ENCODE results near the gene SIGLEC14.
"Not testable (repeated sequence)": the region's sequence is repeated elsewhere in the genome, so short reads cannot be mapped to it uniquely, and the experiment has no call there.

The SIGLEC14 gene

GRCh38 chr19:51668216-51668615 lies 21.6 kb upstream of the SIGLEC14 start:
- DNase-seq (ENCODE audit: low read depth), result no peak

DNA sequence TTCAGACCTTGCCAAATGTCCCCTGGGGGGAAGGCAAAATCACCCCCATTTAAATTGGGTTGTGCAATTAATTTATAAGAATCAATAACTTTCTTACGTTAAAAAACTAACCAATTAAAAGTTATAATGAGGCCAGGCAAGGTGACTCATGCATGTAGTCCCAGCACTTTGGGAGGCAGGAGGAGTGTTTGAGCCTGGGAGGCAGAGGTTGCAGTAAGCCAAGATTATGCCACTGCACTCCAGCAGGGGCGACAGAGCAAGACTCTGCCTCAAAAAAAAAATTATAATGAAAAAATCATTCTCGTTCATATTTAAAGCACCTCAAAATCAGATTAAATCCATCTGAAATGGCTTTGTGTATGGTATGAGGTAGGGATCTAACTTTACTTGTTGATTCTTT lies 18.4 kb upstream of the SIGLEC14 start:
- DNase-seq (ENCODE audit: low read depth), result no peak

DNA sequence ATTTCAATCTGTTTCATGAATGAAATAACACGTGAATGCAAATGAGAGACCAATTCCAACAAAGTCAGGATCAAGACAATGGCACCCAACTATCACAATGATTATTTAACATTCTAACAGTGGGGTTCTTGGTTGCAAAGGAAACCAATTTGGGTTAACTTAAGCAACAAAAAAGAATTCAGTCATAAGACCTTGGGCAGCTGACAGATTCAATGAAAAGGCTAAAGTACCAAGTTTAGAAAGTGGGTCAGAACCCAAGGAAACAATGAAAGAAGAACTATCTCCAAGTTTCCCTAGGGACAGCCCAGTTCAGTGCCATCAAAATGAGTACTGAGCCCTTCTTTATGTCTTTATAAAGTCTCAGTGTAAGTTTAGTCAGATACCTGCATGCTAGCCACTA lies 17.5 kb upstream of the SIGLEC14 start:
- DNase-seq (ENCODE audit: low read depth), result no peak

- no peak for DNase-seq (ENCODE audit: low read depth)
Observed at GRCh38 chr19:51663650-51664049, 17.0 kb upstream of the SIGLEC14 start.

DNA sequence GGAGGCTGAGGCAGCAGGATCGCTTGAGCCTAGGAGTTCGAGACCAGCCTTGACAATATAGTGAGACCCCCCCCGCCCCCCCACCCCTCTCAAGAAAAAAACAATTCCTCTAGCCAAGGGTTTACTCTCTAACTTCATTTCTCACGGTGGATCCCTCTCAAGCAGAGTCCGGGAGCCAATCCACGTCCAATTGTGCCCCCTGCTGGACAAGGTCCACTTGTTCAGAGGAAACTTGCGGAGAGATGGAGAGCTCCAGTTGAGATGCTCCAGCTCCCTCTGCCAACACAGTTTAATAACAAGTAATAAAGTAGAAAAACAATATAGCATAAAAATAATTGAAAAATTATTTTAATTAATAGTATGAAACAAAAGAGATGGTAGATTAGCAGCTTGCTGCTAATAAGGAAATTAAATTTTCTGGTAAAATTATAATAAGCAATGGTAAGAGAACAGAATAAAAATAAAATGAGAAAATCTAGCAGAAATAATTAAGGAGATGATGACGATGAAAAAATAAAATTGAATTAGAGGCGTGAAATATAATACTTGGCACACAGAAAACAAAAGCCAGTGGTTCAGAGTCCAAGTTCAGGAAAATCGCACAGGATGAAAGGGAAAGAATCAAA lies 14.5 kb upstream of the SIGLEC14 start:
- no peak for DNase-seq (ENCODE audit: low read depth)

DNA sequence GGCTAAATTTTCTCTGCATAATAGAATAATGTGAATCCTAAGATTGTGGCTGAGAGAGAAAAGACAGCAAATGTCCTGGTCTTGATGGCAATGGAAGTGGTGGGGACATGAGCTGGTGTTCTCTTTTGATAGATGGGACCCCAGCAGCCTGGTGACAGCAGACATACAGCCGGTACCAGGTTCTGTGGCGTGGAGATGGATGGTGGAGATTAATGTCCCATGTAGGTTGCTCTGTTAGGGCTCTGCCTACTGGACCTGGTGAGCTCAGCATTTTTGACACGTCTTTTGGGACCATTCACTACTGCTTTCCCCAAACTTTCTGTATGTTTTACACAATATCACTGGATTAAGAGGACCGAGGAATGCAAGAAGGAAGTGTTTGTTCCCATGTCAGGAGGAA lies 8.2 kb upstream of the SIGLEC14 start:
- no peak for DNase-seq (ENCODE audit: low read depth)

DNA sequence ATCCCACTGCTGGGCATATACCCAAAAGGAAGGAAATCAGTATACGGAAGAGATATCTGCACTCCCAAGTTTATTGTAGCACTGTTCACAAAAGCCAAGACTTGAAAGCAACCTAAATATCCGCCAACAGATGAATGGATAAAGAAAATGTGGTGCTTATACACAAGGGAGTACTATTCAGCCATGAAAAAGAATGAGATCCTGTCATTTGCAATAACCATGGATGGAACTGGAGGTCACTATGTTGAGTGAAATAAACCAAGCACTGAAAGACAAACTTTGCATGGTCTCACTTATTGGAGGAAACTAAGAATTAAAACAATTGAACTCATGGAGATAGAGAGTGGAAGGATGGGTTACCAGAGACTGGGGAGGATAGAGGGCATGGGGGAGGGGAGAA lies 6.5 kb upstream of the SIGLEC14 start:
- DNase-seq (ENCODE audit: low read depth), result no peak

GRCh38 chr19:51652266-51652665 lies 5.6 kb upstream of the SIGLEC14 start:
- no peak for DNase-seq (ENCODE audit: low read depth)

DNA sequence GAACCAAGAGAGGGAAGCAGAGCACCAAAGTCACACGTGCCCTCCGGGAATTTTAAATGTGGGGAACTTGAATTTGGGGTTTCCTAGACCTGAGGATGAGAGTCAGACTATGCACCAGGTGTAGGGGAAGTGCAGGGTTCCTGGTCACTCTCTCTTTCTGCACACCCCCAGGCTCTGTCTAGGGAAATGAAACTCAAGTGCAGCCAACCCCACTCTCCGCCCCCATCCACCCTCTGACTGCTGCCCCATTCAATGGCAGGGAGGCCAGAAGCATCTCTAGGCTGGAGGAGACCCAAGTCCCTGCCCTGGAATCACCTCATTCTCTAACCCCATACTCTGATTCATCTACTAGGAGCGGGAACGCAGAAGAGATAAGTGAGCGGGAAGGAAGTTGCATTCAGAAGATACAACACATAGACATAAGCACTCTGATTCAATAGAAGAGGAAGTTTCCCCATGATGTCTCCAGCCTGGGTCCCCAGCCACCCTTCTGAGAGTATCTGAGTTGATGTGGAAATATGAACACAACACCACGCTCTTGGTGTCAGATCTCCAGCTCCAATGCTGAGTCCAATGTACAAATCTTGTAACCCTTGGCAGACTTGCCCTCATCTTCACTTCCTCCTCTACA lies 4.7 kb upstream of the SIGLEC14 start:
- DNase-seq (ENCODE audit: low read depth), result no peak

DNA sequence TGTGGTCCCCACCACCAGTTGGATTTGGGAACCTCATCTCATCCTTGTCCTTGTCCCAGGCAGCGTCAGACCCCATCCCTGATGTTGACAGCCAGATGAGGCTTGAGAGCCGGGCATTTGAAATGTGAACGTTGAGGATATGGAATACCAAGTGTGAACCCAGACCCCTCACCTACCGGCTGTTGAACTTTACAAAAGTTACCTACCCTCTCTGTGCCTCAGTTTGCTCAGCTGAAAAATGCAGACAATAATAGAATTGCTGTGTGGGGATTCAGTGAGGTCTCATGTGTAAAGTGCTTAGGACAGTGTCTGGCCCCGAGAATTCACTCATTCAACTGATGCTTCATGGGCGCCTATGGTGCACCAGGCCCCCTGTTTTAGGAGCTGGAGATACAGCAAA lies 693 bp upstream of the SIGLEC14 start:
- no peak for DNase-seq (ENCODE audit: low read depth)

- no peak for DNase-seq (ENCODE audit: low read depth)
Observed at GRCh38 chr19:51644636-51645271, 1.9 kb downstream of the SIGLEC14 start.

GRCh38 chr19:51641648-51642047 lies 5.0 kb downstream of the SIGLEC14 start:
- no peak for DNase-seq (ENCODE audit: low read depth)

DNA sequence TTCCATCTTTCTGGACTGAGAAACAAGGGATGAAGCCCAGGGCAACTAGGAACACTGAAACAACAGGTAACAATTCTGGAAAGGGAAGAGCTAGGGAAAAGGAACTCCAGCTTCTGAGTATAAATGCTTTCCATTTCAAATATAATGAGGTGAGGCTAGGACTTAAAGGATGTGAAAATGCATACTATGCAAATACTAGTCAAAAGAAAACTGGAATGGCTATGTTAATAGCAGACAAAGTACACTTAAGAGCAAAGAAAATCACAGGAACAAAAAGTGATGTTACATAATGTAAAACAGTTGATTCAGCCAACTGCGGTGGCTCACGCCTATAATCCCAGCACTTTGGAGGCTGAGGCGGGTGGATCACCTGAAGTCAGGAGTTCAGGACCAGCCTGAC lies 6.2 kb downstream of the SIGLEC14 start:
- no peak for DNase-seq (ENCODE audit: low read depth)

GRCh38 chr19:51639916-51640315 lies 6.7 kb downstream of the SIGLEC14 start:
- DNase-seq (ENCODE audit: low read depth), result no peak

DNA sequence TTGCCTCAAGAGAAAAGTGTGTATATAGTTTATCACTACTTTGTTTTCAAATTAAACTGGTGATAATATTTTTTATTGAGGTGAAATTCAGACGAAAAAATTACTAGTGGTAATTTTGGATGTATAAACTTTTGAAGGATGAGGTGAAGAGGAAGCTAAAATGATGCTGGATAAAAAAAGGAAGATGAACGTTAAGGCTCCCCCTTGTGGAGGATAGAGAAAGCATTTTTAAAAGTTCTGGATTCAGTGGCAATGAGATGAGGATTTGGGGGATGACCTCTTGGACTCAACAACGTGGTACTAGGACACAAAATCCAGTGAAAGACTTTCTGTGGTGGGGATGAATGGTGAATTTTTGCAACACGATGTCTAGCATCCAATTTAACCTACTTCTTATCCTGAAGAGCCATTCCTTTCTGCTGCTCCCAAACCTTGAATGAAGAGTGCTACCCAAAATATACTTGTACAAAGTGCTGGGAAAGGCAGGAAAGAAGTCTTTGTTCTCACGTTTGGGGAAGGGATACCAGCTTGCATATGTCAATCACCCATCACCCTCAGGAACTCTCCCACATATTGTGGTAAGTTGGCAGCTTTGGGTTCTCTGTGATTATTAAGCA lies 9.2 kb downstream of the SIGLEC14 start:
- DNase-seq (ENCODE audit: low read depth), result no peak

- DNase-seq (ENCODE audit: low read depth), result no peak
Observed at GRCh38 chr19:51632126-51632525, 14.5 kb downstream of the SIGLEC14 start.

GRCh38 chr19:51630315-51630714 lies 16.3 kb downstream of the SIGLEC14 start, which contains the start of gene SIGLEC5:
Gene SIGLEC5 (minus strand): TSS chr19:51630401. CDS start chr19:51630335, 66 bp downstream.
- not testable (repeated sequence) for DNase-seq (ENCODE audit: low read depth)

DNA sequence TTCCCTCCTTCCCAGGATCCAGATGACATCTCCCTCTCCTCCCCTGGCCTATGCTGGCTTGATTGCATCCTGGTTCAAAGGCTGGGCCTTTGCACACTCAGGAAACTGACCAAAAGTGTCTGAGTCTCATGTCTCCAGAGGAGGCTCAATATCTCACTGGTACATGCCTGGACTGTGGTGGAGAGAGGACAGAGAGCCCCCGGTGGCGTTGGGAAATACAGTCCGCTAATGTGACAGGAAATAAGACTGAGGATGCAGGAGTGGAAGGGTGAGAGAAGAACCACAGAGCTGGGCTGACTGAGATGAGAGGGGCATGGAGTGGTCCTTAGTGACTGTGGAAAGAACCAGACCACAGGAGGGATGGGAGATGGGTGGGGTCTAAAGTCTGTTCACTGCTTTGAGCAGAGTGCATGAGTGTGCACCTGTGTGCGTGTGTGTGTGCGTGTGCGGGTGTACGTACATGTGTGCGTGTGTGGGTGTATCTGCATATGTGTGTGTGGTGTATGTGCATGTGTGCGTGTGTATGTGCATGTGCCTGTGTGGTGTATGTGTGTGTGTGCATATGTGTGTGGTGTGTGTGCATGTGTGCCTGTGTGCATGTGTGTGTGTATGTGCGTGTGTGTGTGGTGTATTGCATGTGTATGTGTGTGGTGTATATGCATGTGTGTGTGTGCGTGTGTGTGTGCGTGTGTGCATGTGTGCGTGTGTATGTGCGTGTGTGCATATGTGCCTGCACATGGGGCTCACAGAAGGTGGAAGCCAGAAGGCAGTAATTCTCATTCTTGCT lies 18.3 kb downstream of the SIGLEC14 start:
- DNase-seq (ENCODE audit: low read depth), result no peak

DNA sequence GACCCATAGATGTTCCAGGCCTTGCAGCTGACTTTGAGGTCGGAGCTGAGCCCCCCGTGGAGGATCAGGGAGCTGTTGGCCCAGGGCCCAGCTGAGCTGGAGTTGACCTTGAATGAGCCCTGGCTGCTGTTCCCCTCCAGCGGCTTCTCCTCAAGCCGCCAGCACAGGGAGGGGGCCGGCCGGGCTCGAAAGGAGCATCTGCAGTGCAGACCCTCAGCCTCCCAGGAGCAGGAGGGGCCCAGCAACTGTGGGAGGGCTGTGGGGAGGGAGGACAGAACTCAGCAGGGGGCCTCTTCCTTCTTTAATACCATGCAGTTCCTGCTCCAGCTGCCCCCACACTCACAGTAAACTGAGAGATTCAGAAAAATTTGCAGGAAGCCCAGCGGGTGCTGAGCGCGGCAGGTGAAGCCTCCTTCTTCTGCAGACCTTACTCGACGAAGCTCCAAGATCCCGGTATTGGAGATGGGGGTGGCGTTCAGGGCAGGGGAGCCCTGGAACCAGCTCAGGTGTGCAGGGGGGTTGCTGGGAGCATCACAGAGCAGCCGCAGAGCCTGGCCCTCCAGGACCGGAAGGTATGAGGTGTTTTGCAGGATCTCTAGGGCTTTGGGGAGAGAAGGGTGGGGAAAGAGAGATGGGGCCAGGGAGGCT lies 19.0 kb downstream of the SIGLEC14 start:
- DNase-seq (ENCODE audit: low read depth), result no peak

DNA sequence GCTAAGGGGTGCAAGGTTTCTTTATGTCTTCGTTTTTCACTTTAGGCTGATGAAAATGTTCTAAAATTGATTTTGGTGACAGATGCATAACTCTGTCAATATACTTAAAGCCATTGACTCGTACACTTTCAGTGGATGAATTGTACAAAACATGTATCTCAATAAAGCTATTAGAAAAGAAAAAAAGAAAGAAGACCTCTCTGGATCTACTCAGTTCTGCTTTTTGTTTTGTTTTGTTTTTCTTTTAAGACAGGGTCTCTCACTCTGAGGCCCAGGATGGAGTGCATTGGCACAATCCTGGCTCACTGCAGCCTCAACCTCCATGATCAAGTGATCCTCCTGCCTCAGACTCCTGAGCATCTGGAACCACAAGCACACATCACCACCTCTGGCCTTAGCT lies 19.9 kb downstream of the SIGLEC14 start:
- DNase-seq (ENCODE audit: low read depth), result no peak

GRCh38 chr19:51621178-51621577 lies 25.4 kb downstream of the SIGLEC14 start:
- DNase-seq (ENCODE audit: low read depth), result no peak

GRCh38 chr19:51615991-51616390 lies 30.6 kb downstream of the SIGLEC14 start:
- no peak for DNase-seq (ENCODE audit: low read depth)

Measured in stimulated activated CD8-positive, alpha-beta memory T cell treated with anti-CD3 and anti-CD28 coated beads, Interleukin-15, amount 100 ng/mL, for 24 hours (primary cell).